ENCODE measurements around the gene DNAJB6.

DNAJB6 gene

GRCh38 chr7:157394246-157395191 lies 57.7 kb downstream of the DNAJB6 start:
- H3K4me1 ChIP-seq, result peaks cover 6% of the 10 kb centered on the region
- no peak for TF ChIP-seq CTCF (IDR thresholded peaks at IDR 0.05)
- no peak overlapping the region for H3K4me2 ChIP-seq (ENCODE audit: low read length)
- H3K4me3 ChIP-seq (ENCODE audit: low read depth, low read length), result no peak overlapping the region
- H3K79me2 ChIP-seq, result peaks cover 48% of the 10 kb centered on the region
- H3K27me3 ChIP-seq (ENCODE audit: control insufficient read depth, insufficient read depth, low read length), result no peaks in the 10 kb centered on the region
- no peaks in the 10 kb centered on the region for H3K9me3 ChIP-seq (ENCODE audit: control insufficient read depth, low read length)
- H3K9ac ChIP-seq, result no peak overlapping the region
- no peaks in the 10 kb centered on the region for H3K36me3 ChIP-seq (ENCODE audit: control insufficient read depth, insufficient read depth, low read length)
- H2AFZ ChIP-seq, result no peak overlapping the region
- no peak overlapping the region for H3K27ac ChIP-seq

- Histone ChIP-seq H3K9ac (no peak overlapping the region), H3K36me3 (ENCODE audit: control insufficient read depth, insufficient read depth, low read length) (no peaks in the 10 kb centered on the region), H3K27me3 (ENCODE audit: control insufficient read depth, insufficient read depth, low read length) (no peaks in the 10 kb centered on the region), H3K4me2 (ENCODE audit: low read length) (no peak overlapping the region), H3K9me3 (ENCODE audit: control insufficient read depth, low read length) (no peaks in the 10 kb centered on the region), H3K4me1 (peaks cover 6% of the 10 kb centered on the region), H3K27ac (no peak overlapping the region), H3K79me2 (peaks cover 47% of the 10 kb centered on the region), H3K4me3 (ENCODE audit: low read depth, low read length) (no peak overlapping the region), H2AFZ (no peak overlapping the region)
- no peak for TF ChIP-seq CTCF (IDR thresholded peaks at IDR 0.05)
Observed at GRCh38 chr7:157395206-157395605, 58.4 kb downstream of the DNAJB6 start.

- H2AFZ ChIP-seq, result no peak overlapping the region
- peaks cover 47% of the 10 kb centered on the region for H3K79me2 ChIP-seq
- H3K36me3 ChIP-seq (ENCODE audit: control insufficient read depth, insufficient read depth, low read length), result no peaks in the 10 kb centered on the region
- TF ChIP-seq CTCF (IDR thresholded peaks at IDR 0.05), result no peak
- no peaks in the 10 kb centered on the region for H3K27me3 ChIP-seq (ENCODE audit: control insufficient read depth, insufficient read depth, low read length)
- no peaks in the 10 kb centered on the region for H3K9me3 ChIP-seq (ENCODE audit: control insufficient read depth, low read length)
- H3K27ac ChIP-seq, result no peak overlapping the region
- H3K4me2 ChIP-seq (ENCODE audit: low read length), result no peak overlapping the region
- H3K9ac ChIP-seq, result no peak overlapping the region
- peaks cover under 1% of the 10 kb centered on the region for H3K4me1 ChIP-seq
- no peak overlapping the region for H3K4me3 ChIP-seq (ENCODE audit: low read depth, low read length)
Observed at GRCh38 chr7:157396316-157397035, 59.7 kb downstream of the DNAJB6 start.

GRCh38 chr7:157397036-157397720 lies 60.4 kb downstream of the DNAJB6 start:
- H3K27ac ChIP-seq, result no peak overlapping the region
- peaks cover 45% of the 10 kb centered on the region for H3K79me2 ChIP-seq
- H2AFZ ChIP-seq, result no peak overlapping the region
- TF ChIP-seq CTCF (IDR thresholded peaks at IDR 0.05), result no peak
- no peaks in the 10 kb centered on the region for H3K36me3 ChIP-seq (ENCODE audit: control insufficient read depth, insufficient read depth, low read length)
- no peak overlapping the region for H3K4me3 ChIP-seq (ENCODE audit: low read depth, low read length)
- no peaks in the 10 kb centered on the region for H3K27me3 ChIP-seq (ENCODE audit: control insufficient read depth, insufficient read depth, low read length)
- no peaks in the 10 kb centered on the region for H3K9me3 ChIP-seq (ENCODE audit: control insufficient read depth, low read length)
- H3K4me1 ChIP-seq, result no peaks in the 10 kb centered on the region
- no peak overlapping the region for H3K4me2 ChIP-seq (ENCODE audit: low read length)
- H3K9ac ChIP-seq, result no peak overlapping the region

All from parathyroid adenoma (tissue), 2 donors.